K562 (cell line): ENCODE results near the gene DHX35. TPM values are rescaled to one million over a fixed set of nuclear protein-coding genes. Genes with fewer than 3 reads are reported as not detected.

ENCODE experiments used
- ATAC-seq: fragments of 200-7000 bp; cut with Tn5 transposase; 3 replicates; pipeline ENCODE4 v1.9.1; 2020; ENCODE audit warnings: moderate library complexity
- BruUV-seq: library from RNA; stranded (reverse); fragments of 400-500 nt; replicated peaks from 2 replicates; lab custom pipeline; 2021; lab: Mats Ljungman, UMichigan
- CTCF ChIA-PET: fragments of 300-600 bp; formaldehyde crosslinking; extraction: SDS; loops from one replicate; lab custom pipeline; 2021; ENCODE audit warnings: low intra/inter-chr PET ratio; lab: Yijun Ruan, JAX
- POLR2A ChIA-PET: fragments of 300-600, 350-650 bp; sonication (Branson Sonifier 250); formaldehyde crosslinking; extraction: SDS; loops from one replicate; lab custom pipeline; 2021; ENCODE audit warnings: antibody characterized with exemption, inconsistent platforms; lab: Yijun Ruan, JAX
- DNase-seq, 4 experiments: peaks; one replicate each; pipeline versions ENCODE4 v3.0.0 to v3.0.0-alpha.2; 2011 to 2018; ENCODE audit warnings: low spot score in 3 of 4, mixed read lengths in 3 of 4; ENCODE audit errors: extremely low read depth in 1 of 4
- FAIRE-seq: peaks from 2 replicates; lab custom pipeline; 2011; peaks lifted over from hg19 to GRCh38; lab: Jason Lieb, UNC
- H2AFZ ChIP-seq: 2 replicates; pipeline ENCODE4 v1.6.0; 2011; ENCODE audit warnings: low read depth, low read length, control low read depth, inconsistent platforms
- H3K27ac ChIP-seq: fragments of 200-600 bp; 3 replicates; pipeline ENCODE4 v1.8.0; 2011; ENCODE audit warnings: low read depth, mild to moderate bottlenecking, control low read depth, inconsistent platforms, low read length, moderate library complexity, mixed read lengths; ENCODE audit errors: extremely low read depth
- H3K27me3 ChIP-seq, 2 experiments: fragments of 300-600 bp in 1 of 2; 2 replicates in 1 of 2; 3 replicates in 1 of 2; pipeline versions ENCODE4 v1.6.0 to v1.8.0; 2011; ENCODE audit warnings: inconsistent platforms in 2 of 2, low read length in 2 of 2, mild to moderate bottlenecking in 1 of 2, mixed read lengths in 1 of 2, moderate library complexity in 1 of 2; ENCODE audit not compliant: control insufficient read depth in 2 of 2, insufficient read depth in 2 of 2
- H3K36me3 ChIP-seq: fragments of 300-600 bp; 3 replicates; pipeline ENCODE4 v1.8.0; 2011; ENCODE audit warnings: mild to moderate bottlenecking, low read length, inconsistent platforms; ENCODE audit not compliant: control insufficient read depth, insufficient read depth
- H3K4me1 ChIP-seq, 2 experiments: fragments of 200-600 bp in 1 of 2; replicated peaks in 1 of 2; 2 replicates in 1 of 2; 3 replicates in 1 of 2; pipeline versions ENCODE4 v1.5.1 to v1.8.0; 2011; ENCODE audit warnings: inconsistent platforms in 2 of 2, low read length in 2 of 2, mild to moderate bottlenecking in 1 of 2, mixed read lengths in 1 of 2, moderate library complexity in 1 of 2; ENCODE audit not compliant: control insufficient read depth in 2 of 2, insufficient read depth in 2 of 2
- H3K4me2 ChIP-seq: 2 replicates; pipeline ENCODE4 v1.6.1; 2011; ENCODE audit warnings: low read length, control low read depth, inconsistent platforms, mixed read lengths; ENCODE audit not compliant: insufficient read depth
- H3K4me3 ChIP-seq: fragments of 200-600 bp; sonication (generic), shearing (Covaris generic); 2 replicates; pipeline ENCODE4 v1.5.1; 2016; ENCODE audit warnings: control low read depth, inconsistent platforms
- H3K79me2 ChIP-seq: fragments of 200-600 bp; 3 replicates; pipeline ENCODE4 v1.8.0; 2011; ENCODE audit warnings: low read length, inconsistent platforms; ENCODE audit not compliant: control insufficient read depth, insufficient read depth
- H3K9ac ChIP-seq, 2 experiments: 2 replicates each; pipeline versions ENCODE4 v1.6.0 to v1.6.1; 2011; ENCODE audit warnings: low read depth in 2 of 2, low read length in 2 of 2, control low read depth in 1 of 2, inconsistent platforms in 1 of 2, mild to moderate bottlenecking in 1 of 2, mixed read lengths in 1 of 2; ENCODE audit not compliant: insufficient read depth in 1 of 2
- H3K9me1 ChIP-seq: one replicate; pipeline ENCODE4 v1.6.0; 2011; ENCODE audit warnings: inconsistent platforms, mild to moderate bottlenecking, low read length, moderate library complexity; ENCODE audit not compliant: control insufficient read depth, insufficient read depth
- H3K9me3 ChIP-seq: replicated peaks from 2 replicates; pipeline ENCODE4 v1.5.1; 2011; ENCODE audit warnings: low read depth, low read length, inconsistent platforms; ENCODE audit not compliant: control insufficient read depth, insufficient read depth
- H4K20me1 ChIP-seq: replicated peaks from 2 replicates; pipeline ENCODE4 v1.6.1; 2011; ENCODE audit warnings: low read length, inconsistent platforms, mixed read lengths; ENCODE audit not compliant: control insufficient read depth, insufficient read depth
- AFF1 ChIP-seq, 2 experiments: fragments of 450-650 bp; IDR thresholded peaks; 2 replicates each; pipeline ENCODE4 v1.6.1; 2018; ENCODE audit warnings: mild to moderate bottlenecking in 2 of 2, low read depth in 1 of 2; ENCODE audit not compliant: partially characterized antibody in 2 of 2
- BCOR ChIP-seq: fragments of 450-650 bp; IDR thresholded peaks from 2 replicates; pipeline ENCODE4 v1.6.1; 2016
- KLF1 ChIP-seq: fragments of 450-650 bp; IDR thresholded peaks from 2 replicates; pipeline ENCODE4 v1.6.1; 2016; ENCODE audit warnings: missing genetic modification characterization, missing compliant biosample characterization
- NUFIP1 ChIP-seq: fragments of 450-650 bp; IDR thresholded peaks from 2 replicates; pipeline ENCODE4 v1.6.1; 2018; ENCODE audit not compliant: partially characterized antibody
- PHB ChIP-seq: fragments of 250-450 bp; sonication (Bioruptor Pico); IDR thresholded peaks from 2 replicates; pipeline ENCODE4 v1.5.0; 2021
- RFX1 ChIP-seq: fragments of 450-650 bp; IDR thresholded peaks from 2 replicates; pipeline ENCODE4 v1.6.1; 2016; ENCODE audit warnings: mild to moderate bottlenecking, moderate library complexity
- RFX7 ChIP-seq: fragments of 250-450 bp; sonication (Bioruptor Pico); IDR thresholded peaks from 2 replicates; pipeline ENCODE4 v1.5.1; 2021; ENCODE audit warnings: mild to moderate bottlenecking
- TCFL5 ChIP-seq: fragments of 250-450 bp; sonication (Bioruptor Pico); conservative IDR thresholded peaks from 2 replicates; pipeline ENCODE4 v1.6.1; 2021; ENCODE audit warnings: mild to moderate bottlenecking, moderate library complexity, matching md5 sums
- ZNF232 ChIP-seq: sonication (generic); formaldehyde crosslinking; IDR thresholded peaks from 2 replicates; pipeline ENCODE4 v1.8.0; 2022; ENCODE audit warnings: mild to moderate bottlenecking, missing genetic modification reagents
- WGBS: fragments of 100-300 bp; shearing (Covaris generic); methylation state at CpG from one replicate; pipeline ENCODE4 v1.1.6; 2016; ENCODE audit warnings: low coverage, mixed read lengths; ENCODE audit not compliant: insufficient coverage; ENCODE audit errors: missing lambda C conversion rate; 5-methylcytosine and 5-hydroxymethylcytosine counted together
- in situ Hi-C: fragments of 300-500 bp; cut with MboI; formaldehyde crosslinking; loops from 4 replicates; pipeline ENCODE4 v1.15.0; 2018; ENCODE audit warnings: inconsistent platforms, mixed read lengths
- intact Hi-C: fragments of 100-400 bp; cut with micrococcal nuclease; formaldehyde crosslinking; loops from 2 replicates; pipeline ENCODE4 v1.14.2; 2022
- polyA plus RNA-seq, 8 experiments: library from polyadenylated mRNA; depleted of rRNA in 4 of 8; stranded (reverse) in 5 of 8; unstranded in 3 of 8; fragments of >200 nt; fragmentation: Nextera tagmentation in 2 of 8; fragmentation: Illumina TruSeq in 1 of 8; extraction: Ambion mirVana in 2 of 8; extraction: Trizol in 1 of 8; gene quantifications; 2 replicates each; pipeline versions ENCODE4 v1.2.1 to v1.2.3, GENCODE V29; 2011 to 2014; ENCODE audit warnings: inconsistent platforms in 1 of 8, missing spikeins in 1 of 8
- total RNA-seq, 7 experiments: library from RNA; depleted of rRNA in 6 of 7; stranded (reverse); fragments of >200 nt in 6 of 7; fragmentation: Illumina TruSeq in 2 of 7; extraction: Trizol in 2 of 7; gene quantifications; 2 replicates each; pipeline versions ENCODE4 v1.2.1 to v1.2.3, GENCODE V29; 2011 to 2021; ENCODE audit warnings: low replicate concordance in 1 of 7

Gene DHX35
- total and polyA plus RNA-seq, 9 of the 15 experiments (the other 6 are each of a cell fraction or from before 2014, with no cell fraction given), result 6.5 to 25.6 (median 16.9) TPM

- no peak for DNase-seq
- no peak for ATAC-seq
- Histone ChIP-seq H3K36me3 (peaks cover 88% of the 10 kb centered on the region), H3K4me3 (no peak overlapping the region), H3K27me3 (no peaks in the 10 kb centered on the region), H3K27ac (no peak overlapping the region), H3K79me2 (no peaks in the 10 kb centered on the region), H3K9ac (no peak overlapping the region), H3K9me3 (no peaks in the 10 kb centered on the region), H4K20me1 (no peaks in the 10 kb centered on the region), H3K4me1 (no peaks in the 10 kb centered on the region), H3K9me1 (no peaks in the 10 kb centered on the region), H3K4me2 (no peak overlapping the region), H2AFZ (no peak overlapping the region)
- intact Hi-C loops, result no loop called here
- FAIRE-seq, result no peak
- POLR2A ChIA-PET, result no interaction called here
- CTCF ChIA-PET, result no interaction called here
- in situ Hi-C loops, result no loop called here
- TF ChIP-seq NUFIP1 (no peak), KLF1 (tag) (no peak), TCFL5 (CRISPR knock-in tag) (no peak)
- WGBS, result 93% methylated on average over 5 of the region's 5 CpGs
- no TSS peak for BruUV-seq
These were observed 59.6 kb downstream of the DHX35 start for GRCh38 chr20:39021748-39022147.

GRCh38 chr20:39025883-39026282 is 63.7 kb downstream of the DHX35 start:
- Histone ChIP-seq H2AFZ (no peak overlapping the region), H3K36me3 (peaks cover 87% of the 10 kb centered on the region), H3K9ac (no peak overlapping the region), H3K4me2 (no peak overlapping the region), H4K20me1 (no peaks in the 10 kb centered on the region), H3K79me2 (no peaks in the 10 kb centered on the region), H3K4me3 (no peak overlapping the region), H3K27ac (no peak overlapping the region), H3K9me3 (no peaks in the 10 kb centered on the region), H3K27me3 (no peaks in the 10 kb centered on the region), H3K4me1 (no peaks in the 10 kb centered on the region), H3K9me1 (no peaks in the 10 kb centered on the region)
- ChIA-PET CTCF (no interaction called here), POLR2A (no interaction called here)
- BruUV-seq, result no TSS peak
- ATAC-seq, result no peak
- DNase-seq, result no peak
- in situ Hi-C loops (no loop called here), intact Hi-C loops (no loop called here)
- TF ChIP-seq ZNF232 (no peak), AFF1 (IDR thresholded peaks at IDR 0.05; ENCODE audit: low read depth in 1 of 2, partially characterized antibody in 2 of 2) (no peak), PHB (CRISPR knock-in tag) (no peak), RFX1 (no peak), BCOR (no peak), RFX7 (CRISPR knock-in tag) (no peak)
- 94% methylated on average over 9 of the region's 9 CpGs for WGBS
- FAIRE-seq, result no peak
